A673 (cell line): ENCODE results near the gene CD300A. TPM values are rescaled to one million over a fixed set of nuclear protein-coding genes. Genes with fewer than 3 reads are reported as not detected.

ENCODE experiments used
- BruUV-seq: library from RNA; stranded (reverse); fragments of 400-500 nt; replicated peaks from 2 replicates; lab custom pipeline; 2021; lab: Mats Ljungman, UMichigan
- CTCF ChIA-PET: fragments of 300-600 bp; sonication (Branson Sonifier 250); formaldehyde crosslinking; loops from one replicate; lab custom pipeline; 2022; ENCODE audit warnings: antibody characterized with exemption; lab: Charles Lee
- POLR2A ChIA-PET: fragments of 300-600 bp; sonication (Branson Sonifier 250); formaldehyde crosslinking; loops from one replicate; lab custom pipeline; 2022; ENCODE audit warnings: antibody characterized with exemption; ENCODE audit not compliant: low non-redundant PET; lab: Charles Lee
- DNase-seq: peaks from one replicate; pipeline ENCODE4 v3.0.0-alpha.2; 2015; ENCODE audit warnings: low spot score
- H3K27ac ChIP-seq: fragments of 200-600 bp; sonication (generic); 2 replicates; pipeline ENCODE4 v1.5.1; 2016; ENCODE audit warnings: mixed run types, low read depth, mild to moderate bottlenecking, mixed read lengths, antibody characterized with exemption, low read length; ENCODE audit not compliant: poor library complexity, severe bottlenecking
- H3K27me3 ChIP-seq: fragments of 200-600 bp; sonication (generic); replicated peaks from 2 replicates; pipeline ENCODE4 v1.6.1; 2017; ENCODE audit warnings: mixed run types, low read depth, mild to moderate bottlenecking, mixed read lengths, antibody characterized with exemption, low read length; ENCODE audit not compliant: insufficient read depth, poor library complexity
- H3K36me3 ChIP-seq: fragments of 200-600 bp; sonication (generic); 2 replicates; pipeline ENCODE4 v1.6.1; 2016; ENCODE audit warnings: mixed run types, mild to moderate bottlenecking, mixed read lengths, antibody characterized with exemption, low read length; ENCODE audit not compliant: insufficient read depth, poor library complexity, severe bottlenecking
- H3K4me1 ChIP-seq: fragments of 200-600 bp; sonication (generic); 2 replicates; pipeline ENCODE4 v1.6.1; 2017; ENCODE audit warnings: mixed run types, mild to moderate bottlenecking, mixed read lengths, antibody characterized with exemption, low read length; ENCODE audit not compliant: insufficient read depth, poor library complexity, severe bottlenecking
- H3K4me3 ChIP-seq: fragments of 200-600 bp; sonication (generic); 2 replicates; pipeline ENCODE4 v1.5.1; 2016; ENCODE audit warnings: low read depth, mixed run types, mild to moderate bottlenecking, mixed read lengths, low read length; ENCODE audit not compliant: poor library complexity, severe bottlenecking
- H3K9me3 ChIP-seq: fragments of 200-600 bp; sonication (generic); 2 replicates; pipeline ENCODE4 v1.6.1; 2016; ENCODE audit warnings: mixed run types, low read depth, mild to moderate bottlenecking, mixed read lengths, antibody characterized with exemption, low read length; ENCODE audit not compliant: poor library complexity, severe bottlenecking
- EZH2 ChIP-seq: fragments of 200-600 bp; sonication (generic); IDR thresholded peaks from 2 replicates; pipeline ENCODE4 v1.6.1; 2017; ENCODE audit warnings: borderline replicate concordance, low read depth, mild to moderate bottlenecking, mixed read lengths, antibody characterized with exemption, low read length; ENCODE audit not compliant: poor library complexity, severe bottlenecking
- intact Hi-C: fragments of 100-400 bp; cut with micrococcal nuclease; formaldehyde crosslinking; loops from one replicate; pipeline ENCODE4 v1.10.0; 2022; ENCODE audit not compliant: unreplicated experiment
- total RNA-seq: library from RNA; stranded (reverse); gene quantifications from 2 replicates; pipeline ENCODE4 v1.2.3, GENCODE V29; 2021
- TF ChIP-seq, protein P1 (sequence below): fragments of 300-800, 200-600 bp; sonication (generic); conservative IDR thresholded peaks from 2 replicates; pipeline ENCODE4 v1.5.1; 2017; ENCODE audit warnings: low read depth, mild to moderate bottlenecking, antibody characterized with exemption, low read length, moderate library complexity, mixed read lengths

Gene CD300A
- total RNA-seq, 1 experiment from 2014 or later: not detected

DNA sequence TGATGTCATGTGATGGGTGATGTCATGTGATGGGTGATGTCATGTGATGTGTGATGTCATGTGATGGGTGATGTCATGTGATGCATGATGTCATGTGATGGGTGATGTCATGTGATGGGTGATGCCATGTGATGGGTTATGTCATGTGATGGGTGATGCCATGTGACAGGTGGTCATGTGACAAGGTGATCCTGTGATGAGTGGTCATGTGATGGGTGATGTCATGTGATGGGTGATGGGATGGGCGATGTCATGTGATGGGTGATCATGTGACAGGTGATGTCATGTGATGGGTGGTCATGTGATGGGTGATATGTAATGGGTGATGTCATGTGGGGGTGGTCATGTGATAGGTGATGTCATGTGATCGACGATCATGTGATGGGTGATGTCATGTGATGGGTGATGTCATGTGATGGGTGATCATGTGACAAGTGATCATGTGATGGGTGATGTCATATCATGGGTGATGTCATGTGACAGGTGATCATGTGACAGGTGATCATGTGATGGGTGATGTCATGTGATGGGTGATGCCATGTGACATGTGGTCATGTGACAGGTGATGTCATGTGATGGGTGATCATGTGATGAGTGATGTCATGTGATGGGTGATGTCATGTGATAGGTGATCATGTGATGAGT lies 47.7 kb downstream of the CD300A start:
- no peaks in the 10 kb centered on the region for H3K36me3 ChIP-seq
- no peak overlapping the region for H3K27ac ChIP-seq
- no peaks in the 10 kb centered on the region for H3K4me1 ChIP-seq
- intact Hi-C loops: no loop called here
- ChIA-PET POLR2A (no interaction called here), CTCF (interaction anchor here (0.6 to 0.7 kb wide), 2 partner anchors 12 to 236 kb away, joined by 5 to 9 read pairs; no protein-coding TSS in a partner anchor)
- peaks cover 6% of the 10 kb centered on the region for H3K9me3 ChIP-seq
- peak; percentile 52 for DNase-seq
- no peak for TF ChIP-seq EZH2
- TF ChIP-seq, protein P1, sequence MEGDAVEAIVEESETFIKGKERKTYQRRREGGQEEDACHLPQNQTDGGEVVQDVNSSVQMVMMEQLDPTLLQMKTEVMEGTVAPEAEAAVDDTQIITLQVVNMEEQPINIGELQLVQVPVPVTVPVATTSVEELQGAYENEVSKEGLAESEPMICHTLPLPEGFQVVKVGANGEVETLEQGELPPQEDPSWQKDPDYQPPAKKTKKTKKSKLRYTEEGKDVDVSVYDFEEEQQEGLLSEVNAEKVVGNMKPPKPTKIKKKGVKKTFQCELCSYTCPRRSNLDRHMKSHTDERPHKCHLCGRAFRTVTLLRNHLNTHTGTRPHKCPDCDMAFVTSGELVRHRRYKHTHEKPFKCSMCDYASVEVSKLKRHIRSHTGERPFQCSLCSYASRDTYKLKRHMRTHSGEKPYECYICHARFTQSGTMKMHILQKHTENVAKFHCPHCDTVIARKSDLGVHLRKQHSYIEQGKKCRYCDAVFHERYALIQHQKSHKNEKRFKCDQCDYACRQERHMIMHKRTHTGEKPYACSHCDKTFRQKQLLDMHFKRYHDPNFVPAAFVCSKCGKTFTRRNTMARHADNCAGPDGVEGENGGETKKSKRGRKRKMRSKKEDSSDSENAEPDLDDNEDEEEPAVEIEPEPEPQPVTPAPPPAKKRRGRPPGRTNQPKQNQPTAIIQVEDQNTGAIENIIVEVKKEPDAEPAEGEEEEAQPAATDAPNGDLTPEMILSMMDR: no peak
- no TSS peak for BruUV-seq
- no peaks in the 10 kb centered on the region for H3K27me3 ChIP-seq
- no peak overlapping the region for H3K4me3 ChIP-seq

DNA sequence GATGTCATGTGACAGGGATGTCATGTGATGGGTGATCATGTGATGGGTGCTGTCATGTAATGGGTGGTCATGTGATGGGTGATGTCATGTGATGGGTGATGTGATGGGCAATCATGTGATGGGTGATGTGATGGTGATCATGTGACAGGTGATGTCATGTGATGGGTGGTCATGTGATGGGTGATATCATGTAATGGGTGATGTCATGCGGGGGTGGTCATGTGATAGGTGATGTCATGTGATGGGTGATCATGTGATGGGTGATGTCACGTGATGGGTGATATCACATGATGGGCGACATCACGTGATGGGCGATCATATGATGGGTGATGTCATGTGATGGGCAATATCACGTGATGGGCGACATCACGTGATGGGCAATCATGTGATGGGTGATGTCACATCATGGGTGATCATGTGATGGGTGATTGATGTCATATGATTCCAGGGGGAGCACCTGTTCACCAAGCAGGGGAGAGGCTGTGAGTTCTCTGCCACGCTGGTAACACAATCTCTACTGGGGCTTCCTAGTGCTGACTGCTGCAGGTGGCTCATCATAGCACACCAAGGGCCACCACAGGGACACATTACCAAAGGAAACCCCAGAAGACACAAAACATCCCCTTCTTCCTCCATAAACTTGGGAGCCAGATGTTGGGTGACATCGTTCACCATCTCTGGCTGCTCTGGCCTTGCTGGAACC lies 48.3 kb downstream of the CD300A start:
- Histone ChIP-seq H3K27me3 (no peaks in the 10 kb centered on the region), H3K27ac (no peak overlapping the region), H3K4me1 (no peaks in the 10 kb centered on the region), H3K4me3 (no peak overlapping the region), H3K36me3 (no peaks in the 10 kb centered on the region), H3K9me3 (peaks cover 6% of the 10 kb centered on the region)
- intact Hi-C loops: no loop called here
- CTCF ChIA-PET: no interaction called here
- no TSS peak for BruUV-seq
- POLR2A ChIA-PET: no interaction called here
- no peak for DNase-seq
- TF ChIP-seq EZH2: no peak
- TF ChIP-seq, protein P1: no peak

DNA sequence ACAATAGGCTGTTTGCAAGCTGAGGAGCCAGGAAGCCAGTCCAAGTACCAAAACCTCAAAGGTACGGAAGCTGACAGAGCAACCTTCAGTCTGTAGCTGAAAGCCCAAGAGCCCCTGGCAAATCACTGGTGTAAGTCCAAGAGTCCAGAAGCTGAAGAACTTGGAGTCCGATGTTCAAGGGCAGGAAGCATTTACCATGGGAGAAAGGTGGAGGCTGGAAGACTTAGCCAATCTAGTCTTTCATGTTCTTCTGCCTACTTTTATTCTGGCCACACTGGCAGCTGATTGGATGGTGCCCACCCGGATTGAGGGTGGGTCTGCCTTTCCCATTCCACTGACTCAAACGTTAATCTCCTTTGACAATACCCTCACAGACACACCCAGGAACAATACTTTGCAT lies 49.5 kb downstream of the CD300A start:
- H3K4me1 ChIP-seq: no peaks in the 10 kb centered on the region
- H3K36me3 ChIP-seq: no peaks in the 10 kb centered on the region
- intact Hi-C loops: no loop called here
- H3K9me3 ChIP-seq: peaks cover 6% of the 10 kb centered on the region
- no TSS peak for BruUV-seq
- ChIA-PET CTCF (no interaction called here), POLR2A (no interaction called here)
- H3K27ac ChIP-seq: no peak overlapping the region
- no peak overlapping the region for H3K4me3 ChIP-seq
- TF ChIP-seq, protein P1: no peak
- no peak for TF ChIP-seq EZH2
- H3K27me3 ChIP-seq: peaks cover 4% of the 10 kb centered on the region
- DNase-seq: no peak
